GDM1 (cell line): ENCODE results near the gene ERH.
"Not testable (repeated sequence)": the region's sequence is repeated elsewhere in the genome, so short reads cannot be mapped to it uniquely, and the experiment has no call there.

Experiments used
- DNase-seq: peaks from one replicate; lab custom pipeline; 2025; lab: John Stamatoyannopoulos, UW

The ERH gene

GRCh38 chr14:69395929-69396328 lies 2.2 kb downstream of the ERH start:
- DNase-seq = no peak

- DNase-seq = no peak
These were observed 5.6 kb downstream of the ERH start for GRCh38 chr14:69392481-69392880.

- not testable (repeated sequence) for DNase-seq
These were observed 6.7 kb downstream of the ERH start for GRCh38 chr14:69391400-69391799.

GRCh38 chr14:69387311-69387710 lies 10.8 kb downstream of the ERH start:
- DNase-seq = no peak

GRCh38 chr14:69378274-69378673 lies 19.8 kb downstream of the ERH start:
- no peak for DNase-seq

GRCh38 chr14:69376439-69376838 lies 21.7 kb downstream of the ERH start:
- DNase-seq = no peak

- no peak for DNase-seq
These were observed 22.4 kb downstream of the ERH start for GRCh38 chr14:69375722-69376121.

- DNase-seq = no peak
These were observed 22.9 kb downstream of the ERH start for GRCh38 chr14:69375182-69375581.

- no peak for DNase-seq
These were observed 23.9 kb downstream of the ERH start for GRCh38 chr14:69374235-69374634.

- DNase-seq = no peak
These were observed 25.0 kb downstream of the ERH start for GRCh38 chr14:69373104-69373503.

GRCh38 chr14:69372146-69372545 lies 26.0 kb downstream of the ERH start:
- no peak for DNase-seq

GRCh38 chr14:69370061-69370460 lies 28.0 kb downstream of the ERH start:
- no peak for DNase-seq

GRCh38 chr14:69368381-69368780 lies 29.7 kb downstream of the ERH start:
- no peak for DNase-seq

- DNase-seq = no peak
These were observed 31.3 kb downstream of the ERH start for GRCh38 chr14:69366761-69367160.

- no peak for DNase-seq
These were observed 32.0 kb downstream of the ERH start for GRCh38 chr14:69366069-69366468.

GRCh38 chr14:69364378-69364777 lies 33.7 kb downstream of the ERH start:
- no peak for DNase-seq

GRCh38 chr14:69363964-69364363 lies 34.1 kb downstream of the ERH start:
- DNase-seq = no peak

- DNase-seq = no peak
These were observed 35.0 kb downstream of the ERH start for GRCh38 chr14:69363055-69363454.

- no peak for DNase-seq
These were observed 37.5 kb downstream of the ERH start for GRCh38 chr14:69360438-69361108.

GRCh38 chr14:69358966-69359365 lies 39.1 kb downstream of the ERH start:
- DNase-seq = no peak

GRCh38 chr14:69358233-69358963 lies 39.7 kb downstream of the ERH start:
- no peak for DNase-seq

- DNase-seq = no peak
These were observed 40.4 kb downstream of the ERH start for GRCh38 chr14:69357544-69358200.

- no peak for DNase-seq
These were observed 41.1 kb downstream of the ERH start for GRCh38 chr14:69356903-69357543.
